ENCODE results near the gene WDR72.

Gene WDR72

GRCh38 chr15:53611145-53611920, 148.1 kb downstream of the WDR72 start:
- FAIRE-seq, result no peak

GRCh38 chr15:53591041-53591440, 168.4 kb downstream of the WDR72 start:
- FAIRE-seq, result no peak
- DNase-seq (ENCODE audit: insufficient read length, low spot score), result no peak

More at GRCh38 chr15:53611145-53611920, 148.1 kb downstream of the WDR72 start:
- peak; percentile 10 for DNase-seq (ENCODE audit: insufficient read length, low spot score)

GRCh38 chr15:53590380-53590779, 169.1 kb downstream of the WDR72 start:
- DNase-seq (ENCODE audit: insufficient read length, low spot score) (no peak), FAIRE-seq (no peak)

- DNase-seq (ENCODE audit: insufficient read length, low spot score), result no peak
- no peak for FAIRE-seq
These were observed 169.9 kb downstream of the WDR72 start for GRCh38 chr15:53589520-53590057.

GRCh38 chr15:53588773-53589172, 170.7 kb downstream of the WDR72 start:
- FAIRE-seq (no peak), DNase-seq (ENCODE audit: insufficient read length, low spot score) (no peak)

GRCh38 chr15:53586799-53587198, 172.7 kb downstream of the WDR72 start:
- DNase-seq (ENCODE audit: insufficient read length, low spot score) (no peak), FAIRE-seq (no peak)

GRCh38 chr15:53581513-53581912, 177.9 kb downstream of the WDR72 start:
- DNase-seq (ENCODE audit: insufficient read length, low spot score) (no peak), FAIRE-seq (no peak)

- FAIRE-seq, result no peak
- no peak for DNase-seq (ENCODE audit: insufficient read length, low spot score)
These were observed 179.1 kb downstream of the WDR72 start for GRCh38 chr15:53580366-53580765.

- FAIRE-seq (no peak), DNase-seq (ENCODE audit: insufficient read length, low spot score) (no peak)
These were observed 182.6 kb downstream of the WDR72 start for GRCh38 chr15:53576841-53577240.

GRCh38 chr15:53573091-53573490, 186.4 kb downstream of the WDR72 start:
- DNase-seq (ENCODE audit: insufficient read length, low spot score) (no peak), FAIRE-seq (no peak)

GRCh38 chr15:53569751-53570480, 189.5 kb downstream of the WDR72 start:
- FAIRE-seq, result no peak
- DNase-seq (ENCODE audit: insufficient read length, low spot score), result no peak

GRCh38 chr15:53566912-53567311, 192.6 kb downstream of the WDR72 start:
- DNase-seq (ENCODE audit: insufficient read length, low spot score) (no peak), FAIRE-seq (no peak)

GRCh38 chr15:53565721-53566120, 193.7 kb downstream of the WDR72 start:
- FAIRE-seq (no peak), DNase-seq (ENCODE audit: insufficient read length, low spot score) (no peak)

- FAIRE-seq, result no peak
- no peak for DNase-seq (ENCODE audit: insufficient read length, low spot score)
These were observed 194.8 kb downstream of the WDR72 start for GRCh38 chr15:53564647-53565046.

- FAIRE-seq (no peak), DNase-seq (ENCODE audit: insufficient read length, low spot score) (no peak)
These were observed 195.8 kb downstream of the WDR72 start for GRCh38 chr15:53563627-53564026.

GRCh38 chr15:53559364-53560277, 199.8 kb downstream of the WDR72 start:
- no peak for FAIRE-seq
- no peak for DNase-seq (ENCODE audit: insufficient read length, low spot score)

- no peak for FAIRE-seq
- no peak for DNase-seq (ENCODE audit: insufficient read length, low spot score)
These were observed 201.1 kb downstream of the WDR72 start for GRCh38 chr15:53558384-53558783.

GRCh38 chr15:53555226-53555625, 204.2 kb downstream of the WDR72 start:
- DNase-seq (ENCODE audit: insufficient read length, low spot score), result no peak
- FAIRE-seq, result no peak

GRCh38 chr15:53549697-53550305, 209.7 kb downstream of the WDR72 start:
- no peak for FAIRE-seq
- DNase-seq (ENCODE audit: insufficient read length, low spot score), result no peak

- FAIRE-seq (no peak), DNase-seq (ENCODE audit: insufficient read length, low spot score) (no peak)
These were observed 211.2 kb downstream of the WDR72 start for GRCh38 chr15:53548236-53548635.

Data from HTR-8/SVneo (cell line).